GM19467 (cell line): Measurements from ENCODE around the gene PLEKHH3.
"Not testable (repeated sequence)": the region's sequence is repeated elsewhere in the genome, so short reads cannot be mapped to it uniquely, and the experiment has no call there.

Source experiments
- ATAC-seq: cut with Tn5 transposase; IDR thresholded peaks from one replicate; pipeline ENCODE4 v1.9.1; 2021; ENCODE audit warnings: mild to moderate bottlenecking, moderate library complexity; ENCODE audit not compliant: unreplicated experiment

PLEKHH3 gene

GRCh38 chr17:42639525-42640113 is 37.2 kb downstream of the PLEKHH3 start:
- no peak for ATAC-seq

GRCh38 chr17:42632949-42633444 is 43.8 kb downstream of the PLEKHH3 start:
- ATAC-seq: no peak

GRCh38 chr17:42629411-42630009 is 47.3 kb downstream of the PLEKHH3 start:
- ATAC-seq: no peak

GRCh38 chr17:42627032-42627764 is 49.6 kb downstream of the PLEKHH3 start:
- not testable (repeated sequence) for ATAC-seq

- ATAC-seq: no peak
Observed at GRCh38 chr17:42623732-42624596, 52.8 kb downstream of the PLEKHH3 start.

- ATAC-seq: no peak
Observed at GRCh38 chr17:42623271-42623670, 53.5 kb downstream of the PLEKHH3 start.

GRCh38 chr17:42621987-42622386 is 54.8 kb downstream of the PLEKHH3 start:
- not testable (repeated sequence) for ATAC-seq

- peak; percentile 57 for ATAC-seq
Observed at GRCh38 chr17:42618442-42619150, 58.2 kb downstream of the PLEKHH3 start.

GRCh38 chr17:42617956-42618431 is 58.8 kb downstream of the PLEKHH3 start:
- ATAC-seq: no peak
